GM19240 (cell line): ENCODE measurements around the gene BTBD2.

Experiments used
- DNase-seq: peaks from one replicate; pipeline ENCODE4 v3.0.0; 2011; ENCODE audit warnings: low spot score; ENCODE audit not compliant: insufficient read length

The BTBD2 gene

GRCh38 chr19:2015608-2015950 is at the start of gene BTBD2:
BTBD2 (minus strand) TSS chr19:2015714; CDS start chr19:2015703, 11 bp downstream.
- no peak for DNase-seq

GRCh38 chr19:2064788-2065524 is 49.4 kb upstream of the BTBD2 start:
- no peak for DNase-seq

GRCh38 chr19:2064395-2064787 is 48.9 kb upstream of the BTBD2 start:
- DNase-seq = no peak

GRCh38 chr19:2063824-2064223 is 48.3 kb upstream of the BTBD2 start:
- no peak for DNase-seq

GRCh38 chr19:2062770-2063169 is 47.3 kb upstream of the BTBD2 start:
- DNase-seq = no peak

- no peak for DNase-seq
Observed at GRCh38 chr19:2062389-2062729, 46.8 kb upstream of the BTBD2 start.

GRCh38 chr19:2061495-2062388 is 46.2 kb upstream of the BTBD2 start:
- DNase-seq = peak; percentile 95

GRCh38 chr19:2060884-2061494 is 45.5 kb upstream of the BTBD2 start:
- no peak for DNase-seq

GRCh38 chr19:2059422-2060201 is 44.1 kb upstream of the BTBD2 start:
- DNase-seq = no peak

- no peak for DNase-seq
Observed at GRCh38 chr19:2058570-2059421, 43.3 kb upstream of the BTBD2 start.

- no peak for DNase-seq
Observed at GRCh38 chr19:2057484-2058469, 42.3 kb upstream of the BTBD2 start.

- no peak for DNase-seq
Observed at GRCh38 chr19:2056837-2057192, 41.3 kb upstream of the BTBD2 start.

GRCh38 chr19:2055931-2056836 is 40.7 kb upstream of the BTBD2 start:
- no peak for DNase-seq

- DNase-seq = no peak
Observed at GRCh38 chr19:2054763-2055162, 39.2 kb upstream of the BTBD2 start.

GRCh38 chr19:2053601-2054389 is 38.3 kb upstream of the BTBD2 start:
- no peak for DNase-seq

- DNase-seq = no peak
Observed at GRCh38 chr19:2051773-2052704, 36.5 kb upstream of the BTBD2 start.
